WI38 (cell line): ENCODE results near the gene SEMA3C.

Experiments used
- H3K4me3 ChIP-seq: 2 replicates; pipeline ENCODE4 v1.5.1; 2011; ENCODE audit warnings: low read depth, mild to moderate bottlenecking, control low read depth, low read length
- CTCF ChIP-seq: IDR thresholded peaks from 2 replicates; pipeline ENCODE4 v1.5.1; 2012; ENCODE audit warnings: low read depth, mild to moderate bottlenecking, control low read depth, low read length

SEMA3C gene

GRCh38 chr7:80950550-80950967 is 31.7 kb upstream of the SEMA3C start:
- TF ChIP-seq CTCF: no peak
- H3K4me3 ChIP-seq: no peak overlapping the region

GRCh38 chr7:80949449-80949848 is 30.6 kb upstream of the SEMA3C start:
- no peak for TF ChIP-seq CTCF

DNA sequence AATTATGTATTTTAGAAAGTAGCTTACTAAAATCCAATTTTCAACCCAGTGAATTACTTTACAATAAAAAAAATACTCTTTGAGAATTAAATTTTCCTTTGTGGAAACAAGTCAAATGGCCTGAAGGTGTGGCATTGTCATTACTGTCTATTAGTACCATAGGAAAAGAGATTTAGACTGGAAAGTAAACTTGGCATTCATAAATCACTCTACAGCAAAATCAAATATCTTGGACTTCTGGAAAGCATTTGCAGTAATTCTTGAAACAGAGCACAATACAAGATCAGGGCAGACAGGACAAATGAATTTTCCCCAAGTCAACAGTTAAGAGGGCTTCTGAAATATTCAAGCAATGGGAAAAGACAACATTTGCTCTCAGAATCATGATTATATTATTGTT is 28.0 kb upstream of the SEMA3C start:
- no peak for TF ChIP-seq CTCF
- H3K4me3 ChIP-seq: no peak overlapping the region

More at GRCh38 chr7:80949449-80949848, 30.6 kb upstream of the SEMA3C start:
- H3K4me3 ChIP-seq: no peak overlapping the region

GRCh38 chr7:80945976-80946375 is 27.1 kb upstream of the SEMA3C start:
- TF ChIP-seq CTCF: no peak
- no peak overlapping the region for H3K4me3 ChIP-seq

DNA sequence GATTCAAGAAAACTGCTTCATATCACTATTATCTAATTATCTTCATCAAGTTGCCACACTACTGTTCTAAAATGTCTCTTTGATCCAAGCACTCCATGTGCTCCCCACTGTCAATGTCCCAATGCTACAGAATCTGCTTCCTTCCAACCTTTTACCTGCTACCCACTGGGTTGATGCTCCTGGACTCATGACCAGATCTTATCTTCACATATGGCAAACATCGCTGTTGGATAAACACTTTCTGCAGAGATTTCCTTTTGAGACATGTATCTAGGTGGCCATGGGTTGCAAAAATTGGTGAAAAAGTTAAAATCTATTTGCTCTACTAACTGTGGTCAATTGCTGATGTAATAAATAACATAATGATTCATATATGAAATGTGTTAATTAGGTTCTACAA is 24.5 kb upstream of the SEMA3C start:
- TF ChIP-seq CTCF: no peak
- H3K4me3 ChIP-seq: no peak overlapping the region

- H3K4me3 ChIP-seq: peak overlapping the region; percentile 7; the same call in 1 of the 2 replicates
- TF ChIP-seq CTCF: no peak
Measured at GRCh38 chr7:80942261-80943041, 23.6 kb upstream of the SEMA3C start.

GRCh38 chr7:80941208-80941758 is 22.4 kb upstream of the SEMA3C start:
- no peak overlapping the region for H3K4me3 ChIP-seq
- no peak for TF ChIP-seq CTCF
